ENCODE measurements around the gene YWHAQ. TPM values are rescaled to one million over a fixed set of nuclear protein-coding genes. Genes with fewer than 3 reads are reported as not detected.

YWHAQ gene
- polyA plus RNA-seq, 1 donor: 467 TPM

DNA sequence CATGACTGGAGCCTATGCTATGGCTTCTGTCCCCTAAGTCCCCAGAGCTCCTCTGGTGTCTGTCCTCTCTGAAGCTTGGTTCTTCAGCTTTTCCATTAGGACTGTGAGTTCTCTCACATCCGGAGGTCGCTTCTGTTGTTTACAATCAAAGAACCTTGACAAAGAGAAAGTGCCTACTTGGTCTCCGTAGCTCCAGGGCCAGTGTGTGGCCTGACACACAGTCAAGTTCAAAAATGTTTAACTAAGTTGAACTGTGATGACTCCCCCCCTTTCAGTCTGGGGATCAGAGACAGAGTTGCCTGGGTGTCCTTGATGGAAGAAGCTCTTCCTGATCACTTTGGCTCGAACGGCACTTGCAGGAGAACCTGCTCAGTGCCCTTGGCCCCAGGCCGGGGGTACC is 26.3 kb upstream of the YWHAQ start:
- DNase-seq: no peak

DNA sequence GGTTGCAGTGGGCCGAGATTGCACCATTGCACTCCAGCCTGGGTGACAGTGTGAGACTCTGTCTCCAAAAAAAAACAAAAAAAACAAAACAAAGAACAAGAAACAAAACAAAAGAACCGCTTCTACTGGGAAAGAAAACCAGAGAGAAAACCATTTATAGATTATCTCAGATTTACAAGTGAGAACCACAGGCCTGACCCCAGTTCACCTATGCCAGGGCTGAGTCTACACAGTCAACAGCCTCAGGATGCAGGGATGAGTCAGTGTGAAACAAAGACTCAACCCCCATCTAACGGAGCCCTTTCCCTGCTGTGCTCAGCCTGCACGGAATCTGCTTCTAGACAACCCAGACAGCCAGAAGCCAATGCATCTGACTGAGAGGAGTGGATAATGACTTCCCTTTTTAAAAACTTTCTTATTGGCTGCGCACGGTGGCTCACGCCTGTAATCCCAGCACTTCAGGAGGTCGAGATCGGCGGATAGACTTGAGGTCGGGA is 25.5 kb upstream of the YWHAQ start:
- DNase-seq: no peak

DNA sequence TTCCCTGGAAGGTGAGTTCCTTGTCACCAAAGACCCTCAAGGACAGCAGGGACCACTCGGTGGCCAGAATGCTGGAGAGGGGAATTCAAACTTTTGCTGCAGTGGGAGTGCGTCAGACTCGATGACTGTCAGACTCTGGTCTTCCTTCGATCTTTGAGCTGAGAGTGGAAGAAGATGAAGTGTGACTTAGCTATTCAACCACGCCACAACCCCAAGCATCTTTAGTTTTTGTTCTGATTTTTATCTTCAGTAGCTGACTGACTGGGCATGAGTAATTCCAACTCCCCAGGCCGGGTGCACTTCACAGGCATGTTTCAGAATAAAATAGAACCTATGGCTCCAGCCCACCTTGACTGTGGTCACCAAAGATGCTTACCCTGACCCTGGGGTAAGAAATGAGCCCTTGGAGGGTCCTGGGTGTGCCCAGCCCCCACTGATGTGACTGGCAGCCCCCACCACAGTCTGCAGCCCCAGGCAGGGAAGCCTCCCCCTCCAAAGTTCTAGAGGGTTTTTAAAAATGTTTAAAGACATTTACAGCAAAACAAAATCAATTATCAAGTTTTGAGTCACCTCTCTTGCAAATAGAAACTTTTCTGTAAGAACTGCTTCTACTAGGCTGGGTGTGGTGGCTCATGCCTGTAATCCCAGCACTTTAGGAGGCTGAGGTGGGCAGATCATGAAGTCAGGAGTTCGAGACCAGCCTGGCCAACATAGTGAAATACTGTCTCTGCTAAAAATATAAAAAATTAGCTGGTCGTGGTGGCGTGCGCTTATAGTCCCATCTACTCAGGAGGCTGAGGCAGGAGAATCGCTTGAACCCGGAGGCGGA is 24.9 kb upstream of the YWHAQ start:
- no peak for DNase-seq

DNA sequence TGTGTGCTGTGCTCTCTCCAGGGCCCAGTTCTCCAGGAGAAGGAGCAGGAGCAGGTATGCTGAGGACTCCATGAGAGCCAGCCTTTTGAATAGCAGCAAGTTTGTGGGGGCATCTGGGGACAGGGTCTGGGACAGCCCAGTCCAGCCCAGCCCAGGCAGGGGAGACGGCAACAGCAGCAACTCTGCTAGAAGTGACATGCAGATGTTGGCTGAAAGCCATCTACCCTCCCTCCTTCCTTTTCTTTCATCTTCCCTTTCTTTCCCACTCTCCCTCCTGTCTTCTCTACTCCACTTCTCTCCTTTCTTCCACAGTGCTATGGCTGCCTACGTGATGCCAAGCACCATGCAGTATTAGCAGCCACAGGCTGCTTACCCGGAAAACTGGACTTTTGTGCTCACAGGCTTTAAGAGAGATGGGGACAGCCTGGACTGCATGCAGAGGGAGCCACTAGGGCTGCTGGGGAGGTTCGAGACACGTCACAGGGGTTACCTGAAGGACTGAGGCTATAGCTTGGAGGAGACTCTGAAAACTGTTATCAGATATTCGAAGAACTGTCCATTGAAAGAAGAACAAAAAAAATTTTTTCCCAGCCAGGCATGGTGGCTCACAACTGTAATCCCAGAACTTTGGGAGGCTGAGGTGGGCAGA is 23.8 kb upstream of the YWHAQ start:
- no peak for DNase-seq

DNA sequence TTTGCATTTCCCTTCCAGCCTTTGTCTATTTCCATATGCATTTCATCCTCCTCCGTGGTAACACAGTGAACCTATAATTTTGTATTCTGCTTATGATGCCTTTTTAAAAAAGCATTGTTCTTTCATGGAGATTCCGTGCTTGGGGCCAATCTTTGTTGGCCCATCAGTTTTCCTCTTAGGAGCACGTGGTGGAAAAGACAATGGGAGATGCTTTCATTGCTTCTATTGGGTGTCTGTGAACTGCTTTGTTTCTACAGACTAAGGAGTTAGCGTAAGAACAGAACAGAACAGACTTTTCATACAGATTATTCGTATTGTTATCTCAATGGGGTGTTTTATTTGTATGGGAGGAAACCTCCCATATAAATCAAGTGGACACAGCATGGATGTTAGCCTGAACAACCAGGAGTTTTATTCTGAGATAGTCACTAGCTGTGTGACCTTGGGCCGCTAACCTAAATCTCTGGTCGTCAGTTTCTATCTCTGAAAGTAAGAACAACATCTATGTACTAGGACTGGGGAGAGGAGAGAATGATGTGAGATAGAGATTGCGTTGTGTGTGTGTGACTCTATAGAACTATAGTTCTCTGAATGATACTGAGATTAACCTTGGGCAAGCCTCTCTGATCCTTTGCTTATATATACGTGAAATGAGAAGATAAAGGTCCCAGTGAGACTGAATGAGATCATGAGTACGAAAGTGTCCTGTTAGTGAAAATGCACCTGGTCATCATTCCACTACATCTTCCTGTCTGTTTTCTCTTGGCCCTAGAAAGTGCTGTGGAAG is 22.9 kb upstream of the YWHAQ start:
- no peak for DNase-seq

DNA sequence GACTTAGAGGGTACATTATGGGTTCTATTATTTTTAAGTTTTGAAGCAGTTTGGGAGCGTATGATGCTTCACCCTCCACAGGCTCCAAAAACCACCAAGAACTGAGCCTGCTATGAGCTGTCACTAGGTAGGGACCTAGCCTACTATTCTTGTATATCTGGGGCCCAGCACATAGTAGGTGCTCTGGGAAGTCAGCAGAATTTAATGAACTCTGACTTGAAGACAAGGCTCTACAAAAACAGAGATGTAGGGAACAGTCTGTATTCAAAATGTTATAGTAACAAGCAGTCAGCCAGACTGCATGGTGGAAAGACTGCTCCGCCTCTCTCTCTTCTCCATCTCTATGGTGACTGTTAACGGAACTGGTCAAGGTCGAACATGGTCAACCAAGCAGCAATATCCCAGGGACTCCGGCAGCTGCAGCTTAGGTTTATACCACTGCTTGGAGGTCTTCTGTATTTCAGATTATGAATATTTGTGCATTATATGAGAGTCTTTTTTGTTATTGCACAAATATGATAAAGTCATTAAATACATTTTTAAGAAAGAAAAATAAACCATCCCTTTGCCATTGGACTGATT is 22.2 kb upstream of the YWHAQ start:
- no peak for DNase-seq

DNA sequence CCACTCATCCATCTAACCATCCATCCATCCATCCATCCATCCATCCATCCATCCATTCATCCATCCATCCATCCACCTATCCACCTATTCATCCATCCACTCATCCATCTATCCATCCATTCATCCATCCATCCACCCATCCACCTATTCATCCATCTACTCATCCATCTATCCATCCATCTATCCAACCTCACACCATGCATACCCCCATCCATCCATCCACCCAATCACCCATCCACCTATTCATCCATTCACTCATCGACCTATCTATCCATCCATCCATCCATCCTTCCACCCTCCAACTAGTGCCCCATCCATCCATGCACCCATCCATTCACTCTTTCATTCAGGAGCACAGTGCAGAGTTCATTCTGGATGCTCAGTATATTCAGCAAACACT is 21.5 kb upstream of the YWHAQ start:
- no peak for DNase-seq

DNA sequence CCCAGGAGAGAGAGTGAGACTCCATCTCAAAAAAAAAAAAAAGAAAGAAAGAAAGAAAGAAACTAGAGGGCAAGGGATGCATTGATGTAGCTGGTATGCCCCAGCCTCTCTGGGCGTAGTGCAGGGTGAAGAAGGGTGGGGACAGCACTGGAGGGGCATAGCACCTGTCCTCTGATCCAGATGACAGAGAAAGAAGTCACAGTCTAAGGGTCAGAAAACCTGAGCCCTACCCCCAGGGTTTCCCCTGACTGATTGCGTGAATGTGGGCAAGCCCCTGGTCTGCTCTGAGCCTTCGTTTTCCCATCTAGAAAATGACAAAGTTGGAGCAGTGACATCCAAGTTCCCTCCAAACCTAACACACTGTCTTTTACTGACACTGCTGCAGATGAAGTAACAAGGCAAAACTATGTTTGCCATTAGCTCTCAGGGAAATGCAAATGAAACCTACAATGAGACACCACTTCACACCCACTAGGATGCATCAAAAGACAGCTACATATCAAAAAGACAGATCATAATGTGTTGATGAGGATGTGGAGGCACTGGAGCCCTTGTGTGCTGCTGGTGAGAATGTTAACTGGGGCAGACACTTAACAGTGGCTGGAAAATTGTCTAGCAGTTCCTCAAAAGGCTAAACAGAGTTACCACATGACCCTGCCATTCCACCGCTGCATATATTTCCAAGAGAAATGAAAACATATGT is 19.5 kb upstream of the YWHAQ start:
- DNase-seq: no peak

DNA sequence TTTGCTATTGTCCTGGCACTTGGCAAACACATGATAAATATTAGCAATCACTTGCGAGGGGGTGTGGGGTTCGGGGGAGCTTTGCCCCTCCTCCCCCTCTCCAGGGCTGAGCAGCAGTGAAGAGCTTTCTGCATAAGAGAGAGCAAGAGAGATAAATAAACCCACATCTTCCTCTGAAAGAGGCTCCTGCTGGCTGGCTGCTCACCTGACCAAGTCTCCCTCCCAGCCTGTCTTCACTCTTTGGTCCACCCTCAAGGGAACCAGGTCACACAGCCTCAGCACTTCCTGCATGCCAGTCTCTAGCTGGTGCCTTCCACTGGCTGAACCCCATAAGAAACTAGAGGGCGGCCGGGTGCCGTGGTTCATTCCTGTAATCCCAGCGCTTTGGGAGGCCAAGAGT is 18.5 kb upstream of the YWHAQ start:
- DNase-seq: no peak

DNA sequence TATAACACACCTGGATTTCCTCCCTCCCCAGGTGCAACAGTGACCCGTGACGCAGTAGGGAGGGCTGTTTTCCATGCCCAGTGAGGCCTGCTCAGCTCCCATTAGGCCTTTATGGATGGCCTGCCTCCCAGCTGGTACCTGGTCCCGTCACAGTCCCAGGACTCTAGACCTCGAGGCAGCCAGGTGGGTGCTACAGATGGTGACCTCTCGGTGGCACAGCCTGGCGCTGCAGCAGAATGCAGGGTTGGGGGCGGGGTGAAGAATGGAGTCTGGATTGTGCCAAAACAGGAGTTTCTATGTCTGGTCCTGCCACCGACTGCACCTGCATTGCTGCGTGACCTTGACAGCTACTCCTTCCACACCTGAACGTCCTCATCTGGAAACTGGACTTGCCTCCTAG is 18.0 kb upstream of the YWHAQ start:
- DNase-seq: no peak

DNA sequence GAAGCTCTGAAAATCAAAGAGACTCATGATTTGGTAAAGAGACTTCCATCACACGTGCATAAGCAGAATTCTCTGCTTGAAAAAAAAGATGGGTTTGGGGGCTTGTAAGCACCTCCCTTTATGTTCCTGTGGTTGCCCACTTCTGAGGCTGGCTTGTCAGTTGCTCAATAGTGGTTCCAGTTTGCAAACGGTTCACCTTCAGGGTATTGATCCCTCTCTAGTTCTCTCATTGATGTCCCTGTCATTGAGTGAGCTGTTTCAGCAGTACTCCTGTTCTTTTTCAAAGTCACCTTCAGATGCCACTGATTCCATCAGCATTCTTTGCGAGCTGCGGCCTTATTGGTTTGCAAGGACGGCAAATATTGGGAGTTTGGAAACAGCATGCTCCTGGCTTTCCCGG is 17.1 kb upstream of the YWHAQ start:
- no peak for DNase-seq

DNA sequence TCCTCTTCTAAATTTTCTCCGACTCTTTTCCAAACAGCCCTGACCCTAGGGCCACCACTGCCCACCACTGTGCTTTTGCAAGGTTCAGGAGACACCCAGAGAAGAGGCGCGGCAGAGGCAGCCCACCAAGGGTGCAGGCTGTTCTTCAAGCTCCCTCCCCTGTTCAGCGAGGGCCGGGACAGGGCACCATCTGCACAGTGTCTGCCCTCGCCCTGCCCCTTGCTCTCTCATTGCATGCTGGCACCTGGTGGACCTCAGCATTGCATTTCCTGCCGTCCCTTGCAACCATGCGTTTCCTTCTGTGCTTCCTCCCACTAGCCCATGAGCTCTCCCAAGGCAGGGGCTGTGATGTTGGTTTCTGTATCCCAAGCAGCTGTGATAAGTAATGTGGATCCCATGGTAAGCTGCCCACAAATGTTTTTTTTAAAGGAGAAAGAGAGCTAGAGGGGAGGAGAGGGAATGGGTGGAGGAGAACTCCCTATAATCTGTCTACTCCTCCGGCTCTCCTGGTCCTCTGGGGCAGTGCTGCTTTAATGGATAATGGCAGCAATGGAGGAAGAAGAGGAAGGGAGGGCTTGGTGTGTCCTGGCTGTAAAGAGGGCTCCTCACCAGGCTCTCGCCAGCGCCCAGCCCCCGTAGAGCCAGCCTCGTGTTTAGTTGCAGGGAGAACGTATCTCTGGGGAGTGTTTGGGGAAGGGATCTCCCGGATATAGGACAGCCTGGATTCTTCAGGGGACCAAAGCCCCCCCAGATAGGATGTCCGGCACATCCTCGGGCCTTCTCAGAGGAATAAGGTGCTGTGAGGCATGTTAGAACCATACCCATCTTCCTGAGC is 15.6 kb upstream of the YWHAQ start:
- DNase-seq: no peak

DNA sequence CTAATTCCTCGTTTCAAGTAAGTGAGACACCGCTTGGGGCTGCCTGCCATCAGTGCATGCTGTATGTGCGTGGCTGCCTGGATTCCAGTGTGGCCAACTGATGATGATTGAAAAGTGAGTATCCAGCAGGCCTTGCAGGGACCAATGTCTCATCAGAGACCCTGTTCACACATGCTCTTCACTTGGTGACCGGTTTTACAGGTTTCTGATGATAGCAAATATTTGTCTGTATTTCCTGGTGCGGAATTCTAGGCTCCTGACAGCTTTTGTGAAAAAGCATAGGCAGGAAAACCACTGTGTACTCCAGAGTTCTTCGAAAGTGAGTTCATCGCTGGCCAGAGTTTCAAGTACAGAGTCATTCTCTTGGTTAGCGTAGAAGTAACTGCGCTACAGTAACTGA is 13.8 kb upstream of the YWHAQ start:
- DNase-seq: no peak

DNA sequence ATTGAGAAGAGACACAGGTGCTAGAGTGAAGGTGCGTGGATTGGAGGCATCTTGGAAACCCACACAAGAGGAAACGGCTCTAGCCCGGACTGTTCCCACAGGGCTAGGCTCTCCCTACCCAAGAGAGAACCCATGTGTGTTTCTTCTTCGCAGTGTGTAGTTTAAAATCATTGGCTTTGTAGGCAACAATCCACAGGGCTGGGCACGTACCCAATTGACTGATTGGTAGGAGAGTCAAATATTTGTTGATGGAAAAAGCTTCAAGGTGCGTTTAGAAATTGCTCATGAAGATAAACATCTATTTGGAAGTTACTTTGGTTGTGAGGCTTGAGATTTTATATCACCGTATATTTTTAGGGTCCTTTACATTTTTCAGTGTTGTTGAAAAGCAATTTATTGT is 13.2 kb upstream of the YWHAQ start:
- DNase-seq: no peak

DNA sequence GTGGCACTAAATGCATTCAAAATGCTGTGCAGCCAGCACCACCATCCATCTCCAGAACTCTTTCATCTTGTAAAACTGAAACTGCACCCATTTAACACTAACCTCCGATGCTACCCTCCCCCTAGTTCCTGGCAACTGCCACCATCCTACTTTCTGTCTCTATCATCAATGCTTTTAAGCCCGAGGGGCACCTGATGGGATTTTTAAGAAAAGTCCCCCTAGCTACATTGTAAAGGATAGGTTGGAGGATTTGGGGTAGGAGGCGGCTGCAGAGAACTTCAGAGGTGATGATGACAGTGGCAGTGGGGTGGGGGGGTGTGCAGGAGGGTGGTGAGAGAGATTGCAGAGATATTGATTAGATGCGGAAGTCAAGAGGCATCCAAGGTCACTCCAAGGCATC is 10.8 kb upstream of the YWHAQ start:
- no peak for DNase-seq

DNA sequence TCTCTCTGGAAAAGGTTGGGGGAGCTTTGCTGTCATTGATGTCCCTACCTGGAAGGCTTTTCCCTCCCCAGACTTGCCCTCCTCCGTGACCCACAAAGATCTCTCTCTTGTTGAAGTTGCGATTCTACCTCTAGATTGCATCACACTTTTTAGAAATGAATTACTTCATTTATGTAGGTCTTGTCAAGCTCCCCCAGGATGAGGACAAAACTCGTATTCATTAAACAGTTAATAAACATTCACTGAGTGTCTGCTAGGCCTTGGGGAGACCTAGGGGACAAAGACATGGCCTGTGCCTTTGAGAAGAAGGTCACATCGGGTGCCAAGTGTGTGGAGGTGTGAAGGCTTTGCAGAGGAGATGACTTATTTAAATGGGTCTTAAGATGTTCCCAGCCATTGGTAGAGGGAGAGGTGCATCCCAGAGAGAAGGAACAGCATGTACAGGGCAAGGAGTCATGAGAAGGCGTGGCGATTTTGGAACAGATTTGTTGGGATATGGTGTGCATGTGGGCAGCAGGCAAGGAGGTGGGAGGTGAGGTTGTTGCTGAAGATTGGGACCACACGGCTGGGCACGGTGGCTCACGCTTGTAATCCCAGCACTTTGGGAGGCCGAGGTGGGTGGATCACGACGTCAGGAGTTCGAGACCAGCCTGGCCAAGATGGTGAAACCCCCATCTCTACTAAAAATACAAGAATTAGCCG is 9.8 kb upstream of the YWHAQ start:
- DNase-seq: no peak

DNA sequence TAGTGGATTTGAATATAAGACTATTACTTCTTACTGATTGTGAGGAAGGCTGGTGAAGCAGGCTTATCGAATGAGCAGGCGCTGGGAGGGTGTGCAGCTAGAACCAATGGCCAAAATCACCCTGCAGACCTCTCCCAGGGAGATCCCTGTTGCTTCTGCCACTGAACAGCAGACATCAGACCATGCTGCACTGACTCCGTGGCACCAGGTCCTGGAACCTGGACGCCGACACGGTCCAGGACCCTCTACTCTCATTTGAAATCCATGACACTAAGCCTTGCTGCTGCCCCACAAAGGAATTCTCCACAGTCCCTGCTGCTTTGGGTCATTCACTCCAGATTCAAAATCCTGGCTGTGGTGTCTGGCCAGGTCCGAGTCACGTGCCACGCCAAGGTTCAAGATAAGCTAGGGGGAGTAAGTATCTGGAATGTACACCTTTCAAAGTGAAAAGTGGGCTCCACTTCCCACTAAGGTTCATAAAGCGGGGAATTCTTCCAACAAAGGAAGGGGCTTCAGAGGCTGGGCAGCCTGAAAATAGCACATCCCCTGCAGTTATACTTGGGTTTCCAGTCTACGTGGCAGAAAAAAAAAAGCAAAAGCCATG is 9.0 kb upstream of the YWHAQ start:
- DNase-seq: no peak

DNA sequence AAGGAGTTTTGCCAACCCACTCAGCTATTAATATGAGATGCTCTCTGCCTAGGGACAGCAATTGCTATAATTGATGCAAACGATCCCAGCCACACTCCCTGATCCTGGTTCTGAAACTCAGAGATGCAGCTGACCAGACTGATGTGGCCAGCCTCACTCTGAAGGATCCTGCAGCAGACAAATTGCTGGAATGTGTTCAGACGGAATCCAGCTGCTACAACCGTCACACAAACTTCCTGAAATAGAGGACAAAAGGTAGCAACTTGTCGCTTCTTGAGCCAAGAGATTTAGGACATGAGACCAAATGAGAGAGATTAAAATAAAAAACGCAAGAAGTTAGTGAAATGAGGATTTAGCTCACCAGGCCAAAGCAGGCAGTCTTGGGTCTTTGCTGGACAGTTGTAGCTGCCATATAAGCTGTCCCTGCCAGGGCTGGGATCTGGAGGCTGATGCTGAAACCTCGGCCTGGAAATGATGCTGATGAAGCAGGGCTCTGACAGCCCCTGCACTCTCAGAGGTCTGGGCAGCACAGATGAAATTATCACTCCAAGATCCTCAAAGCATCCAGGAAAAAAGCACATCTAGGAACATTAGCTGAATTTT is 8.3 kb upstream of the YWHAQ start:
- no peak for DNase-seq

DNA sequence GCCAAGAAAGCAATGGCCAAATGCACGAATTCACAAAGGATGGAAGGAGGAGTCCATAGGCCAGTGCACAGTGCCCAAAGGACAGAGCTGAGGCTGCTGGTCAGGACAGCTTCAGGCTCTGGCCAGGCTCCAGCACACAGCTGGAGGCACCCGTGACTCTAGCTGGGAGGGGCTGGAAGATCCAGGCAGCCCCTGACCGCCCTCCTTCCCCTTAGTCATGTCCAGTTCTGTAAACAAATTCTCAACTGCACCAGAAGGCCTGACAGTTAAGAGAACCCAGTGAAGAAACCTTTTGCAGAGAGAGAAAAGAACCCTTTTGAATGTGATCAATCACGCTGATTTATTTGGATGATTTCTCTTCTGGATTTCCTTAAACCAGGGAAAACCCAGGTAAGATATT is 7.7 kb upstream of the YWHAQ start:
- DNase-seq: no peak

DNA sequence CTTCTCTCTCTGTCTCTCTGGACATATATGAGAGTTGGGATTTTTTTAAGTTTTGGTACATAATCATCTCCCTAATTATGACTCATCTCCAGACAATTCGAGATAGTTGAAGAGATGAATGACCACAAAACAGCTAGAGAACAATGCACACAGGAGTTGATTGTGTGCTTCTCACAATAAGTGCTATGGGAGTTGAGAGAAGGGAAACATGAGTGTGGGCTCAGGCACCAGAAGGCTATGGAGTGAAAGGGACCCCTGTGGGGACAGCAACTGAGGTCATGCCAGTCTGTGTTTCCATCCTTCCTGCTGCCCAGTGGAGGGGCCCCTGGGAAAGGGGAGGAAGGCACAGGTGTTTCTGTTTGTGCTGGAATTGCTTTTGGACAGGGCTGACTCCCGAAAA is 6.5 kb upstream of the YWHAQ start:
- no peak for DNase-seq

Data from left kidney (tissue), 2 donors.